Midbrain (tissue), 1 donor: ENCODE measurements around the gene EPHB1.

Source experiments
- DNase-seq: peaks from one replicate; lab custom pipeline; 2025; lab: John Stamatoyannopoulos, UW

The EPHB1 gene

DNA sequence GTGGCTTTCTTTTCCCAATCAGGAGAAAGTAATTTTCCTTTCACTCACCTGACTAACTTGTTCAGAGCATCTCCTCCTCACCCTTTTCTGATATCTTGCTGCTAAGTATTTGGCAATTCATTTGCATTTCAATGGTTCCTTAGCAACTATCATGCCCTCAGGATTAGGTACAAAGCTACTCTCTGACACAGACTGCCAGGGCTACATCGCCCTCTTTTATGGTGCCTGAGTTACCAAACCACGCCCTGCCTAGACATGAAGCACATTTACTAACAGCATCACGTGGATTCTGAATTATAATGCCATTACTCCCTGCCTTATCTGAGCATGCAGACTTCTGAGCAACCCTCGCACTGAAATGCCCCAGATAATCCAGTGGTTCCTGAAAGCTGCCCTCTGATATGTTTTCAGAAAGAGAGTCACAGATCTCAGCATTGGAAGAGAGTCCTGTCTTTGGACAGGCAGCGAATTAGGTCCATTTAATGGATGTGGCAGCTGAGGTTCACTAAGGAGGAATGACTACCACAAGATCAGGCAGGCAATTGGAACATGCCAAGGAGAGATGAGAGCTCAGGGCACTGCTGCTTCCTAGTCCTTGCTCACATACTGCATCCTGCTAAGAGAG, 14.5 kb downstream of the EPHB1 start:
- no peak for DNase-seq

DNA sequence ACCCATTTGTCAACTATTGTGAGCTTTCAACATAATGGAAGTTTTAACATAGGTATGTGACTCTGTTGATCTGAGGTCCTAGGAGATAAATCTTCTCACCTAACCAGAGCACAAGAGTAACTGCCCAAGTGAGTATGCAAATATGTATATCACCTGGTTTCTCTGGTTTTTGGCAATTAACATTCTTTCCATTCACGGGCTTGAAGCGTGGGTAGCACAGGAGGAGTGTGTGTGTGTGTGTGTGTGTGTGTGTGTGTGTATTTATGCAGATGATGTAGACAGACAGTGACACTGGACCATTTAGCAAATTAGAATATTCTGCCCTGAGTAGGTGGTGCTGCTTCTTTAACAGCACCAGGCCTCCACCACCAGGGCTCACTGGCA, 15.0 kb downstream of the EPHB1 start:
- DNase-seq = no peak

- no peak for DNase-seq
Observed at GRCh38 chr3:134810850-134811249, 15.8 kb downstream of the EPHB1 start.

GRCh38 chr3:134813618-134814017, 18.6 kb downstream of the EPHB1 start:
- no peak for DNase-seq

- DNase-seq = no peak
Observed at GRCh38 chr3:134815519-134815918, 20.5 kb downstream of the EPHB1 start.

GRCh38 chr3:134816623-134817022, 21.6 kb downstream of the EPHB1 start:
- no peak for DNase-seq

GRCh38 chr3:134817297-134817696, 22.2 kb downstream of the EPHB1 start:
- no peak for DNase-seq

DNA sequence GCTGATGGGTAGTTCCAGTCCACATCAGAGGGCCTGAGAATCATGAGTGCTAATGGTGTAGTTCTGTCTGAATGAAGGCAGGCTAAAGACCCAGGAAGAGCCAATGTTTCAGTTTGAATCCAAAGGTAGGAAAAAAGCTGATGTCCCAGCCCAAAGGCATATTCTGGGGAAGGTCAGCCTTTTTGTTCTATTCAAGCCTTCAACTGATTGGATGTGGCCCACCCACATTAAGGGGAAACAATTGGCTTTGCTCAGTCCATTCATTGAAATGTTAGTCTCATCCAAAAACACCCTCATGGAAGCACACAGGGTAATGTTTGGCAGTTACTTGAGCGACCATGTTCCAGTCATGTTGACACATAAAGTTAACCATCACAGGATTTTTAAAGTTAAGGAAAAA, 25.9 kb downstream of the EPHB1 start:
- no peak for DNase-seq

- no peak for DNase-seq
Observed at GRCh38 chr3:134822090-134822489, 27.0 kb downstream of the EPHB1 start.

- no peak for DNase-seq
Observed at GRCh38 chr3:134823679-134824078, 28.6 kb downstream of the EPHB1 start.

- no peak for DNase-seq
Observed at GRCh38 chr3:134824791-134825190, 29.7 kb downstream of the EPHB1 start.

DNA sequence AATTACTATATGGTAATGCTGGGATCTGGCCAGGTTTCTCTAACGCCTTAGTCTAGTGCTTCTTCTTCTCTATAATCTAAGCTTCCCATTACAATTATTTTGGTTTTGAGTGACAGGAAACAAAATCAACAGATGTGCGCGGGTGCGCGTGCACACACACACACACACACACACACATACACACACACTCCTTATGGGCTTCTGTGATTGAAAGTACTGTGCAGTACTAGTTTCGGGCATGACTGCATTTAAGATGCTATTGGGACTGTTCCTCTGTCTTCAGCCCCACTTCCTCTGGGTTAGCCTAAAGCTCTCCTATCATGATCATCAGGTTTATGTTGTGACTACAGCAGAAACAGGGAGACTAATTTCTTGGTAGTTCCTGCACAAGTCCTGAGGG, 32.2 kb downstream of the EPHB1 start:
- DNase-seq = no peak

- DNase-seq = no peak
Observed at GRCh38 chr3:134829721-134830120, 34.7 kb downstream of the EPHB1 start.

DNA sequence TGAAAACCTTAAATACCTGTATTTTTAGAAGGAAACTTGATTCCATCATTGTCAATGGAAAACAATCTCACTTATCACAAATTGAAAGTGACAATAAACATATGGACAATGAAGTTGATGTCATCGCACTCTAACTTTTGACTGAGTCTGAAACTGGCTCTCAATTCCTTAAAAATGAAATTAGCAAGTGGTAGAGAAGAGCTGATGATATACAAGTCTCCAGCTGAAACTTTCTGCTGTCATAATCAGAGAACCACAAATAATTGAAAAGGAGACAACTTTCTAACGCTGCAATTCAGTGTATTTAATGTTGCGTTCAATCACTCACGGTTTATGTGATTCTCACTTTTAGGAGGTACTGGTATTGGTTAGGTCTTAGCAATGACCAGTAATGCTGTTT, 37.5 kb downstream of the EPHB1 start:
- DNase-seq = no peak

GRCh38 chr3:134833453-134834163, 38.5 kb downstream of the EPHB1 start:
- DNase-seq = no peak

- no peak for DNase-seq
Observed at GRCh38 chr3:134836921-134837320, 41.9 kb downstream of the EPHB1 start.

DNA sequence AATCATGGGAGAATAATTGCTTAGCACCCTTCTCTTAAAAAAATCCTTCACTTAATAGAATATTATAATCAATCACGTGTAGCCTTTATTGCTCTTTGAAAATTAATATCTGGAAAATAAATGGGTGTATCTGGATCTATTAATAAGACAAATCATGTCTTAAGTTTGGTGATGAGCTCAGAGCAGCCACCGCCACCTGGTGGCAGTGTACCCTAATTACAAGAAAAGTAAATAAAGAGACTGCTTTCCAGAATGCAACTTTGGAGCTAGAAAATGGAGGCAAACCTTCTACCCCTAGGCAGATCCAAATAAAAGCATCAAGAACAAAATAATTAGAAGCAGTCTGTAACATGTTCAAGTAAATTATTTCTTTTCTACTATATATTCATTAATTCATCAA, 43.5 kb downstream of the EPHB1 start:
- no peak for DNase-seq

DNA sequence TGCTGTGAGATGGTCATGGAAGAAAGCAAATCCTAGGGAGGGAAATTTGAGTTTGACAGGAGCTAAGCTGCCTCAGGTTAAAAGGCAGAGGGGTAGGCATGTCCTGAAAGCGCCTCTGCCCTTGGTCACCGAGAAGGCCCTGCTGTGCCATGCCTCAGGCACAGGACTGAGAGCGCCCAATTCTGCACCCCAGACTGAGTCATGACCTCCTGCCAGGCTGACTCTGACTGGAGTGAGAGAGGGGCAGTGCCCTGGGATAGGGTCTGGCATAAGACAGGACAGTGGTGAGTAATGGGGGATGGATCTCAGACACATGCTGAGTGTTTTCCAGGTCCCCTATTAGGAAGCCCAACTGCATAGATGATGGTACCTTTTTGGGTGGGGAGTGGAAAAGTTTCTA, 44.4 kb downstream of the EPHB1 start:
- DNase-seq = no peak

DNA sequence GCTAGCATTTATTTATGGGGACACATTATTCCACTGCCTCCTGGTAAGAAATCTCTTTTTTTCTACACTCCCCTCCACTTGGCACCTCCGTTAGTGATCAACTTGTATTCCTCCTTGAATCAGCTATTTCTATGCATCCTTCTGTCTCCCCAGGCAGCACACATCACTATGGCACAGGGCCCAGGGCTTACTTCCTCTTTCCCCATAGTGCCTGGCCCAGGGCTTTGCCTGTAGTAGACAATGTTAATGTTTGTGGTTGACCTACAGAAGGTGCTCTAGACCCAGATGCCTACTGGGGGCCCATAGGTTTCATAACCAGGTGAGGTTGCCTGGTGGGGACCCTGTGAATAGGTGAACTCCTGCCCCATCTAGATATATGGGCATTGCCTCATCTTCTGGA, 44.9 kb downstream of the EPHB1 start:
- DNase-seq = no peak

GRCh38 chr3:134840459-134840858, 45.4 kb downstream of the EPHB1 start:
- DNase-seq = no peak

- no peak for DNase-seq
Observed at GRCh38 chr3:134846084-134846483, 51.0 kb downstream of the EPHB1 start.

- no peak for DNase-seq
Observed at GRCh38 chr3:134846911-134847317, 51.9 kb downstream of the EPHB1 start.

DNA sequence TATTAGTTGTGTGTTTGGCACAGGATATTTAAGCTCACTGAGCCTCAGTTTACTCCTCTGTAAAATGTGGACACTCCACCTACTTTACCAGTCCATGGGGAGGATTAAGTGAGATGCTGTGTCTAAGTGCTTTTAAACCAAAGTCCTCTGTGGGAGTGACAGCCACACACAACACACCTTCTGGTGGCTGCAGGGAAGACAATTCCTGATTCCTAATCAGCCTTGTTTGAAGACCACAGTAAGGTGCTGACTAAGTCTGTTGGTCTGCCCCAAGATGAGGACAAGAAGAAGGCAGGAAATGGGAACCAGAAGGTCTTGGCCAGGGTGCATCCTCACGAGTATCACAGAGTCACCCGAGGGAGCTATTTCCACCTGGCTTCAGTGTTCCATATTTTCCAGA, 52.3 kb downstream of the EPHB1 start:
- no peak for DNase-seq

DNA sequence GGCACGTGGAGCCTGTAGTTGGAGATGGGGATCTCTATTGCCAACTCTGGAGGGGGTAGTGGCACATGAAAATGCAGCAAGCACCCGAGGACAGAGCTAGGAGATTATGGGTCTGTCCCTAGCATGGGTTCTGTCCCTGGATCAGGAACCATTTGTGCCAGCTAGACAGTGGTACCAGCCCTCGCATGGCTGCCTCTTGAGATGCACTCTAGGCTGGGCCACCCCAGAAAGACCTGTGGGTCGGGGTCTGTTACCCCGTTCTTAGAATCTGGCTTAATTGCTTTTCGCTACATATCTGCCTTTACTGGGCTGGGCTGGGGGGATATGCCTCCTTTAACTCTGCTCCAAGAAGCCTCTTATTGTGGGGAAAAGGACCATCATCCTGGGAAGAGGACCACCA, 54.5 kb downstream of the EPHB1 start:
- no peak for DNase-seq
